GM18508 (cell line): ENCODE data around the gene STK36.

Source experiments
- ATAC-seq: cut with Tn5 transposase; IDR thresholded peaks from one replicate; pipeline ENCODE4 v1.9.1; 2021; ENCODE audit warnings: moderate number of reproducible peaks; ENCODE audit not compliant: insufficient read depth, unreplicated experiment

The STK36 gene

DNA sequence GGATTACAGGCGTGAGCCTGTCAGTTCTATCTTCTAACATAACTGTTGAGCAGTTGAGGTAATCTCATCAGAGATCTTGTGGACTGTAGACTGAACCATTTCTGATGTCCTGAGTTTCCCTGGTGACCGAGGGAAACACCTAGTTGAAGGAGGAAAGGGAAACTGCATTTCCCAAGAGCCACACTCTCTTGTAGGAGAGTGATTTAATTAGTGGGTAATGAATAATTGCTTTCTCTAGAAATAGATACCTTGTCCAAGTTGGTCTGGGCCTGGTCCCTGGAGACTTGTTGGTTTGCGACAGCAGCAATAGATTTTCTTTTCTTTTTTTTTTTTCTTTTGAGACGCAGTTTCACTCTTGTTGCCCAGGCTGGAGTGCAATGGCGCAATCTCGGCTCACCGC lies 46.2 kb downstream of the STK36 start:
- no peak for ATAC-seq

DNA sequence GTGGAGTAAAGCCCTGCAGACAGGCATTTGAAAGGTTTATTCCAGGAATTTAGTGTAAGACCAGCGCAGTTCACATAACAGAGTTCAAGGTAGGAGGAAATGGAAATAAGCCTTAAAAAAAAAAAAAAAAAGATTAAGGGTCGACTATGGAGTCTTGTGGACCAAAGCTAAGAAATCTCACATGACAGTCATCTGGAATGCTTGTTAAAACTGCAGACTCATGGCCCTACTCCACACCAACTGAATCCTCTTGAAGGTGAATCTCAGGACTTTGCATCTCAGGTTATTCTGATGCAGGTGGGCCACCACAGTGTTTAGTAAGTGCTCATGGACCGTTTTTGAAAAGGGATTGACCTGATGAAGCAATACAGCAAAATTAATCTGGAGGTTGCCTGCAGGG lies 47.6 kb downstream of the STK36 start:
- ATAC-seq = no peak

GRCh38 chr2:218720048-218721041 lies 48.5 kb downstream of the STK36 start:
- ATAC-seq = no peak

DNA sequence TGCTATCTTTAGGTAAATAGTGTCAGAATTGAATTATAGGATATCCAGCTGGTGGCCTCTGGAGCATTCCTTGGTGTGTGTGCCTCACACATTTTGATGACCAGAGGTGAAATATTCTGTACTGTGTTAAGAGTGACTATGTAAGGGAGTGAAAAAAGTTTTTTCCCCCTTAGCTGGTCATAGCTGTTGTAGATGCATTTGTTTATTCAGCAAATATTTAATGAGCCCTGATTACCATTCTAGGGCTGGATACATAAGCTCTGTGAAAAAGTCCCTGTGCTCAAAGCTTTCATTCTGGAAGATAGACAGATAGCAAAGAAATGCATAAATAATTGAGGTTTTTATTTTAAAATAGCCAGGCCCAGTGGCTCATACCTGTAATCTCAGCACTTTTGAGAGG lies 49.6 kb downstream of the STK36 start:
- no peak for ATAC-seq

- no peak for ATAC-seq
Measured at GRCh38 chr2:218721934-218722333, 50.0 kb downstream of the STK36 start.

- ATAC-seq = no peak
Measured at GRCh38 chr2:218722419-218722818, 50.5 kb downstream of the STK36 start.

DNA sequence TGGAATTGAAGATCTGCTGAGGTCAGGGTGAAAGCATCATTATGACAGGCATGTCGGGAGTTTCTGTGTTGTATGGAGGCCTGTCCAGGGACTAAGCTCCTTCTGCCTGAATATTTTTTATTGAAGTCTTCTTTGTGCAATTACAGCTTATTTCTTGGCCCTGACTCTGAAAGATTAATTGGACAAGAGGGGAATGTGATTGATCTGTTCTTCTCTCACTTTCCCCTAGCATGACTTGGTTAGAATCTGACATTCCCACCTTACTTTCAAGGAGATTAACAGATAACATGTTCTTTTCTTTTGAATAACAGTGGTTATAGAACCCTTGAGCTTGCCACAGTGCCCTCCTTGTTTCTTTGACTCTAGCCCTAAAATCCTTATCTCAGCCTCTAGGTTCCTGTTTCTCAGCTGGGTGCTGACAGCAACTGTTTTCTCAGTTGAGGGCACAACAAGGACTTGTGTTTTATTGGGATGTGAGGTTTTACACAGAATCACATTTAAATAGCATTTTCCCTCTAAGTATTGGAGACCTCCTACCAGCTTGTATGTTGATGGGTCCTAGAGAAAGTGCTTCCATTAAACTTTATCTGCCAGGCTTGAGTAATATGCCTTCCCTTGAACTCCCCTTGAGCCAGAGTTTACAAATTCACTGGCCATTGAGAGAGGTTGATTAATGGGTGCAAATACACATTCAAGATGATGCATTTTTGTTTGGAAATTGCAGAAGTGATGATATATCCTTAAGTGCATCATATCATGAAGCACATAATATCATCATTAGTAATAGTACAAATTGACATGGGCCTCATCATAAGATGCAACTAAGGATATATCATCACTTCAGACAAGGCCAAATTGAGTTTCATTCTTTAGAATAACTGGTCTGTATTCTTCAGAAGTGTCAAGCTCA lies 51.2 kb downstream of the STK36 start:
- no peak for ATAC-seq

DNA sequence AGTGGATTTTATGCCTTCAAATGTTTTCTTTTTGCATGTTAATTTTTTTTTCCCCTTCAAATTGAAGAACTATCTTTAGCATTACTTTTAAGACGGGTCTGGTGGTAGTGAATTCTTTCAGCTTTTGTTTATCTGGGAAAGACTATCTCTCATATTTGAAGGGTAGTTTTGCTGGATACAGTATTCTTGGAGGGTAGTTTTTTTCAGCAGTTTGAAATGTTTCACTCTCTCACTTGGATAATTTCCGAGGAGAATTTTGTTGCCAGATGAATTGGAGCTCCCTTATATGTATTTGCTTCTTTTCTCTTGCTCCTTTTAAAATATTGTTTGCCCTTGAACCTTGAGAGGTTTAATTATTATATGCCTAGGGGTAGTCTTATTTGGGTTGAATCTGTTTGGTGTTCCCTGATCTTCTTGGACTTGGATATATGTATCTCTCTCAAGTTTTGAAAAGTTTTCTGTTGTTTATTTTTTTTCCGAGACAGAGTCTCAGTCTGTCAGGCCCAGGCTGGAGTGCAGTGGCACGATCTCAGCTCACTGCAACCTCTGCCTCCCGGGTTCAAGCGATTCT lies 54.2 kb downstream of the STK36 start:
- ATAC-seq = no peak

GRCh38 chr2:218727502-218728165 lies 55.7 kb downstream of the STK36 start:
- ATAC-seq = no peak

- no peak for ATAC-seq
Measured at GRCh38 chr2:218729640-218730039, 57.8 kb downstream of the STK36 start.

- ATAC-seq = no peak
Measured at GRCh38 chr2:218732052-218732760, 60.3 kb downstream of the STK36 start.

DNA sequence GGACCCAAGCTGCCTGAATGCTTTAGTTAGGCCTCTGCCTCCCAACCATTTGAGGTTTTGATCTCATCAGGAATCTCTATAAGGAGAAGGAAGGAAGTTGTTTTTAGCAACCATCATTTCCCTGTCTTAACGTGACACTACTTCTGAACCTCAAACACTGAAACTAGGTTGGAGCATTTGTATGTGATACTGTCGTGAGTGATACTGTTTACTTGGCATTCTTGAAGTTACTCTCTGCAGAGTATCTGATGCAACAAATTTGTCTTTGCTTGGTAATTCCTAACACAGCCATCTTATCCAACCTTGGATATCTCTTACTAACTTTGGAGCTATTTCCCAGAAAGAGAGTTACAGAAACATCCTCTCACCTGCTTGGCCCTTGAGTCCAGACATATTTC lies 60.9 kb downstream of the STK36 start:
- ATAC-seq = no peak

- ATAC-seq = no peak
Measured at GRCh38 chr2:218733171-218734021, 61.5 kb downstream of the STK36 start.

- no peak for ATAC-seq
Measured at GRCh38 chr2:218734190-218734975, 62.5 kb downstream of the STK36 start.

DNA sequence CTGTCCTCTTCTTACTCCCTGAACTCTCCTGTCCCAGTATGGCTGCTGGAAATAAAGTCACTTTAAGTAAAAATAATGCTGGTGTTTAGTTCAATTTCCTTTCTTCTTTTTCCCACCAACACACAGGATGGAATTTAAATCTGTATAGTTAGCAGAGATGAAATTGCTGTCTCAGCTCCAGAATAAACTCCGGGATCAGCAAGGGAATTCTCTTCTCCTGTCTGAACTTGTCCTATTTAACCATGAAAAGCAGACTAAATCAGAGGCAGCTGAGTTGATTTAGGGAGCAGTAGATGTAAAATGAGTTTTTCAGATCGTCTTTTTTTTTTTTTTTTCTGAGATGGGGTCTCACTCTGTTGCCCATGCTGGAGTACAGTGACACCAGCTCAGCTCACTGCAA lies 64.6 kb downstream of the STK36 start:
- ATAC-seq = no peak

GRCh38 chr2:218743068-218743467 lies 71.2 kb downstream of the STK36 start:
- no peak for ATAC-seq

- no peak for ATAC-seq
Measured at GRCh38 chr2:218744615-218745014, 72.7 kb downstream of the STK36 start.

GRCh38 chr2:218745160-218745558 lies 73.3 kb downstream of the STK36 start:
- no peak for ATAC-seq
